Right cardiac atrium (tissue), 5 donors: ENCODE results near the gene HEMK1. TPM values are rescaled to one million over a fixed set of nuclear protein-coding genes. Genes with fewer than 3 reads are reported as not detected.

Experiments
- ATAC-seq, 2 donors: fragments of 200-7000 bp; cut with Tn5 transposase; one replicate each; pipeline versions ENCODE4 v1.8.0 to v1.9.1; 2020; ENCODE audit warnings: moderate library complexity in 2 of 2, mild to moderate bottlenecking in 1 of 2
- DNase-seq, 3 donors: peaks; one replicate each; pipeline ENCODE4 v3.0.0-alpha.2; 2020
- H3K27ac ChIP-seq: one replicate; pipeline ENCODE4 v1.5.1; 2013; ENCODE audit warnings: mild to moderate bottlenecking, low read length, control low read depth, moderate library complexity
- H3K27me3 ChIP-seq: one replicate; pipeline ENCODE4 v1.6.1; 2013; ENCODE audit not compliant: control insufficient read depth, insufficient read depth
- H3K4me1 ChIP-seq: one replicate; pipeline ENCODE4 v1.6.1; 2013; ENCODE audit warnings: low read length; ENCODE audit not compliant: control insufficient read depth, insufficient read depth
- H3K4me3 ChIP-seq: one replicate; pipeline ENCODE4 v1.5.1; 2013; ENCODE audit warnings: low read length, control low read depth
- H3K9me3 ChIP-seq: one replicate; pipeline ENCODE4 v1.6.1; 2013; ENCODE audit warnings: low read length; ENCODE audit not compliant: control insufficient read depth
- WGBS: extraction: QIAGEN DNeasy Blood & Tissue Kit; methylation state at CpG from one replicate; pipeline ENCODE4 v1.1.7; 2013; 5-methylcytosine and 5-hydroxymethylcytosine counted together
- intact Hi-C, 4 donors: fragments of 100-400 bp; cut with DNase I; formaldehyde crosslinking; loops; one replicate each; pipeline versions ENCODE4 v1.11.0 to v1.14.0; 2022 to 2023
- polyA plus RNA-seq: library from polyadenylated mRNA; stranded (reverse); fragments of 200-250 nt; gene quantifications from one replicate; pipeline ENCODE4 v1.2.3, GENCODE V29; 2013
- total RNA-seq, 4 donors: library from RNA; stranded (reverse); fragmentation: NEBNext Ultra II Directional; extraction: Animal tissue kit (Norgen Biotek cat#: 25700); gene quantifications; one replicate each; pipeline ENCODE4 v1.2.1, GENCODE V29; 2021
- donor health status: healthy with polysubstance abuse.
- donor health status: DM: no; HTN: yes; CAD: no.
- donor health status: DM: no; HTN: no; CAD: no.
- donor health status: DM: no; HTN: yes; CAD: no; lungs with severe emphysema.
- donor health status: DM: yes; HTN: yes; CAD: no.

Gene HEMK1
- total and polyA plus RNA-seq, 5 donors: 14.0 to 18.3 (median 16.6) TPM

DNA sequence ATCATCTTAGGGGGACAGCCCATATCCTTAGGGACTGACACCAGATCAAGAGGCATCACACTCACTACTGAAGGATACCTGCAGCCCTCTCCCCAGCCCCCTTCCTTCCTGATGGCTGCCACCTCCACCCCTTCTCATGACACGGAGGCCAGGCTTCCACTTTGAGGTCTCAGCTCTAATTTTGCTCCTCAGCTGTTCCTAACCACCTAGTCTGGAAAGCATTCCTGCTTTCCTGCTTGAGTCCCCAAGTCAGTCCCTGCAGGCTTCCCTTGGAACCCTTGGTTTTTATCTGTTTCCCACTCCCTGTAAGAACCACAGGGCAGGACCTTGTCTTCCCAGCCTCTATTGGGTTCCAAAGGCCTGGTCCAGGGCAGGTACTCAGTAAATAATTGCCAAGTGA is 5.0 kb upstream of the HEMK1 start:
- peaks cover 2% of the 10 kb centered on the region for H3K4me1 ChIP-seq
- no peaks in the 10 kb centered on the region for H3K9me3 ChIP-seq
- H3K27ac ChIP-seq: no peak overlapping the region
- intact Hi-C loops: no loop called here
- no peak overlapping the region for H3K4me3 ChIP-seq
- no peak for ATAC-seq
- no peaks in the 10 kb centered on the region for H3K27me3 ChIP-seq
- DNase-seq: no peak
- WGBS: 90% methylated on average over 1 of the region's 1 CpG

DNA sequence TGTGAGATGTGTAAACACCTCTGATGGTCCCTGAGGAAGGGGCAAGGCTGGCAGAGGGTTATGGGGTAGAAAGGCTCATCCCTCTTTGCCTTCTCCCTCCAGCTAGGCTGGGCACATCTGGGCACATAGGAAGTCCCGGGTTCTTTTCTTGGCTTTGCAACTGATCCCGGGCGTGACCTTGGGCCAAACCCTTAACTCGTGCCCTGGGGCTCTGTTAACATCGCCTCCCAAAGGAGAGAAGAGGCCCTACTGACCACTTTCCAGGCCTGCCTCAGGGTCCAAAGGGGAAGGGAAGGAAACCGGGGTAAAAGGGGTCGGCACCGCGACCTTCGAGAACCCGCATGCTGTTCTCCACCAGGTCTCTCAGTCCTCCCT is 2.3 kb upstream of the HEMK1 start:
- WGBS: 7% methylated on average over 11 of the region's 11 CpGs
- Histone ChIP-seq H3K4me3 (peak overlapping the region; percentile 65), H3K9me3 (no peaks in the 10 kb centered on the region), H3K27ac (no peak overlapping the region), H3K27me3 (no peaks in the 10 kb centered on the region), H3K4me1 (no peaks in the 10 kb centered on the region)
- ATAC-seq (no peak), DNase-seq (no peak)
- intact Hi-C loops: no loop called here

DNA sequence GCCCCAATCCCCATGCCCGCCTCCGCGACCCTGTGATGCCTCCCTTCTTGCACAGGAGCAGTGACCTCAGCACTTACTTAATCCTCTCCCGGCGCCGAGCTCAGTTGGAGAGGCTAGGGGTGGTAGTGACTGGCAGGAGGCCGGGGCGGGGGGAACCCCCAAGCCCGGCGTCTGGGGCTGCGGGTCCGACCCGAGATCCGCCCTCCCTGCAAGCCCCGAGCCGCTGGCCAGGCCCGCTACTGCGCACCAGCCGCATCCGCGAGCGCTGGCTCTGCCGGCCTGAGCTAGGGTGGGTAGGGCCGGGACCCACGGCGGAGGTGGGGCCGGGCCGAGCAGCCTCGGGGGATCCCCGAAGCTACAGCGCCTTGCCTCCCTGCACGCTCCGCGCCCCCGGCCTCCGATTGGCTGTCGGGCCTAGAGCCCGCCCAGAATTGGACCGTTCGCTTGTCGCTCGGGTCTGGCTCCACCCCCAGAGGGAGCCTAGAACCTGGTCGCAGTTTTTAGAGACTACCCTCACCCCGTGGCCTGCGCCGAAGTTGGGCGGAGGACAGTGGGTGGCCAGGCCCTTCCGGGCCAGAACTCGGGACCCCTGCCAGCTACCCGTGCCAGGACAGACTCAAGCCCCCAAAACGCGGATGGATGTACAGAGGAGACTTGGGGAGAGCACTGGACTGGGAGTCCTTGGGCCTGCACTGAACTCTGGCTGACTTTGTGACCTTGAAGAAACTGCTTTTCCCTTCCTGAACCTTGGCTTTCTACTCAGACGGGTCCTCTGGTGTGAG is 1.7 kb upstream of the HEMK1 start, which contains the start of gene C3orf18:
C3orf18 (minus strand) TSS at position 362 of the 782 bp plus-strand sequence. CDS start 2,048 bp downstream, outside the sequence.
- peak within 1 kb of the TSS; percentile 65 for H3K4me3 ChIP-seq
- H3K27me3 ChIP-seq: no peaks in the 10 kb centered on the region
- intact Hi-C loops: no loop called here
- DNase-seq (peak; percentile 96 to 98 (median 98)), ATAC-seq (peak; percentile 82 to 84)
- H3K9me3 ChIP-seq: no peaks in the 10 kb centered on the region
- peaks cover 3% of the 10 kb centered on the region for H3K4me1 ChIP-seq
- 1% methylated on average over 53 of the region's 53 CpGs for WGBS
- peak within 1 kb of the TSS; percentile 86 for H3K27ac ChIP-seq

DNA sequence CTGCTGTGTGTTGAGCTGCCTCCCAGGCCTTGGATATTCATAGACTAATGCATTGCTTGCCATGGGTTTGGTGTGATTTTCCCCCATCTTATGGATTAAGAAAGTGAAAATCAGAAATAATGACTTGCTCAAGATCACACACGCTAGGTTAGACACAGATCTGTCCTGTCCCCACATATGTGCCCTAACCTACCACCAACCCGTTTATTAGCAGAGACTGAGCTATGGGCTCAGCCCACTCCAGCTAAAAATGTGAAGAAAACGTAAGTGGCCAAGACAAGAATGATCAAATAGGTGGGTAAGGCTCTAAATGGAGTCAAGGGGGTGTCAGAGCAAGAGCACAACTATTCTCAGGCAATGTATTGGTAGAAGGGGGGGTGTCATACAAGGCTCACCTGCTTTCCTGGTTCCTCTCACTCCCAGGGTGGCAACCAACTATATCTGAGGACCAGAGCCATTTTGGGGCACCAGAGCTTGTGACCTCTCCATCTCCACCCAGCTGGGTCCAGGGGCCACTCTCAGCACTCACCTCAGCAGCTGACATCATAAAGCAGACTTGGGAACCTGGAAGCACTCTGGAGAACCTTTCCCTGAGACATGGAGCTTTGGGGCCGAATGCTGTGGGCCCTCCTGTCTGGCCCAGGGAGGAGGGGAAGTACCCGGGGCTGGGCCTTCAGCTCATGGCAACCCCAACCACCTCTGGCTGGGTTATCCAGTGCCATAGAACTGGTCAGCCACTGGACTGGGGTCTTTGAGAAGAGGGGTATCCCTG is 1.4 kb downstream of the HEMK1 start:
- intact Hi-C loops: loop anchor here in 1 of 4 donors (2.0 kb wide), 1 partner anchor 44 kb away; no protein-coding TSS in a partner anchor
- H3K9me3 ChIP-seq: no peaks in the 10 kb centered on the region
- ATAC-seq (no peak), DNase-seq (no peak)
- no peak overlapping the region for H3K27ac ChIP-seq
- H3K27me3 ChIP-seq: no peaks in the 10 kb centered on the region
- H3K4me3 ChIP-seq: no peak overlapping the region
- 77% methylated on average over 5 of the region's 5 CpGs for WGBS
- H3K4me1 ChIP-seq: peaks cover 5% of the 10 kb centered on the region

DNA sequence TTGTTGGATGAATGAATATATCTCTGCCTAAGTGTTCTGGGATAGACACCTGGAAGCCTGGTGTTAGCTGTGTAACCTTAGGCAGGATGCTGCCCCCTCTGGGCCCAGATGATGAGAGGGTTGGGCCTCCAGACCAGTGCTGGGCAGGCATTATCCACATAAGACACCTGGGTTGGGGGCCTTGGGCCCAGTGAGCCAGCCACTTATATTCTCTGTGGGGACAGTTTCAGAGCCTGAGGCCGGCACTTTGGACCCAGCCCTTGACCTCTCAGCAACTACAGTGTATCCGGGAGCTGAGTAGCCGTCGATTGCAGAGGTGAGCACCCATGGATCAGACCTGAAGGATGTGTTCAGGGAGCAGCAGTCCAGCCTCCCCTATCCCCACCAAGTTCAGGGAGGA is 2.2 kb downstream of the HEMK1 start:
- no peak for DNase-seq
- Histone ChIP-seq H3K27ac (no peak overlapping the region), H3K9me3 (no peaks in the 10 kb centered on the region), H3K27me3 (no peaks in the 10 kb centered on the region), H3K4me1 (peaks cover 5% of the 10 kb centered on the region), H3K4me3 (no peak overlapping the region)
- intact Hi-C loops: loop anchor here in 1 of 4 donors (2.0 kb wide), 1 partner anchor 43 kb away; no protein-coding TSS in a partner anchor
- ATAC-seq: no peak
- WGBS: 85% methylated on average over 4 of the region's 4 CpGs

DNA sequence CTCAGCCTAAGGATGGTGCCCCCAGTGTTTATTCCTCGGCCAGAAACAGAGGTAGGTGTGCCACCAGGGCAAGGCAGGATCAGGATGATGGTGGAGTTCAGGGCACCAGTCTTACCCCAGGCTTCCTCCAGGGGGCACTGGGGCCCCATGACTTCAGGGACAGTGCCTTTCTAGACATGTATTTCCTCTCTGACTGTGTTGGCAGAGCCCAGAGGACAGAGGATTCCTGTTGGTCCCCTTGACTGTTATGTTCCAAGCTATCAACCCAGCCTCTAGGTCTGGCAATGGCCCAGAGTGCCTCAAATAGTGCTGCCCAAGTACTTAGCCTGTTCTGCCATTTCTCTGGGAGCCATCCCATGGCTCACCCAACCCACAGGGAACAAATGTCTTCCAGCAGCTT is 2.8 kb downstream of the HEMK1 start:
- 25% methylated on average over 1 of the region's 1 CpG for WGBS
- intact Hi-C loops: loop anchor here in 3 of 4 donors (1.0 to 2.0 kb wide), 2 partner anchors 42 to 43 kb away; no protein-coding TSS in a partner anchor
- Histone ChIP-seq H3K4me1 (peaks cover 5% of the 10 kb centered on the region), H3K27ac (peak overlapping the region; percentile 36), H3K4me3 (no peak overlapping the region), H3K27me3 (no peaks in the 10 kb centered on the region), H3K9me3 (no peaks in the 10 kb centered on the region)
- peak; percentile 19 to 28 for ATAC-seq
- DNase-seq: peak; percentile 72 to 88 (median 87)

DNA sequence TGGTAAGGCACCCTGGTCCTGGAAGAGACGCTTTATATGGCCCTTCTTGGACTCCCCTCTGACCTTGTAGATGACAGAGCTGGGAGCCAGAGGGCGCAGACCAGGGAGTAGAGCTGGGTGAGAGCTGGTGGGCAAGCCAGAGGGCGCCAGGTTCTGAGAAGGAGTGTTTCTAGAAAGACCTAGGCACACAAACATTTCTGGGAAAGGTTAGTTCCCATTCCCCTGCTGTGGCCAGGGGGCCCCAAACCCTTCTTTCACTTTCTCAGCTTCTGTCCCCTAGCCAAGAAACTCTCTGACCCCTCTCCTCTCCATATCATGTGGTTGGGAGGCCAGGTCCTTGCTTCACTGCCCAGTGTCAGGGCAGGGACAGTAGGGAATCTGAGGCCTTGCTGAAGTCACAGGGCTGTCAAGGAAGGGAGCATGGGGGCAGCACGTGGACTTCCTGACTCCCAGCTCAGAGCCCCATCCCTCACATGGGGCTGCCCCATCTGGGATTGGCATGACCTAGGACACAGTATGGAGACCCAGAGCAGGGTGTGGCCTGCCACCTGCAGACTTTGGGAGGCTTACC is 3.6 kb downstream of the HEMK1 start:
- Histone ChIP-seq H3K4me3 (no peak overlapping the region), H3K9me3 (no peaks in the 10 kb centered on the region), H3K27me3 (no peaks in the 10 kb centered on the region), H3K27ac (no peak overlapping the region), H3K4me1 (peaks cover 5% of the 10 kb centered on the region)
- no peak for ATAC-seq
- 82% methylated on average over 4 of the region's 4 CpGs for WGBS
- DNase-seq: peak in 1 of 3 donors; percentile 25
- intact Hi-C loops: loop anchor here in 3 of 4 donors (1.0 to 2.0 kb wide), 2 partner anchors 41 to 42 kb away; no protein-coding TSS in a partner anchor

DNA sequence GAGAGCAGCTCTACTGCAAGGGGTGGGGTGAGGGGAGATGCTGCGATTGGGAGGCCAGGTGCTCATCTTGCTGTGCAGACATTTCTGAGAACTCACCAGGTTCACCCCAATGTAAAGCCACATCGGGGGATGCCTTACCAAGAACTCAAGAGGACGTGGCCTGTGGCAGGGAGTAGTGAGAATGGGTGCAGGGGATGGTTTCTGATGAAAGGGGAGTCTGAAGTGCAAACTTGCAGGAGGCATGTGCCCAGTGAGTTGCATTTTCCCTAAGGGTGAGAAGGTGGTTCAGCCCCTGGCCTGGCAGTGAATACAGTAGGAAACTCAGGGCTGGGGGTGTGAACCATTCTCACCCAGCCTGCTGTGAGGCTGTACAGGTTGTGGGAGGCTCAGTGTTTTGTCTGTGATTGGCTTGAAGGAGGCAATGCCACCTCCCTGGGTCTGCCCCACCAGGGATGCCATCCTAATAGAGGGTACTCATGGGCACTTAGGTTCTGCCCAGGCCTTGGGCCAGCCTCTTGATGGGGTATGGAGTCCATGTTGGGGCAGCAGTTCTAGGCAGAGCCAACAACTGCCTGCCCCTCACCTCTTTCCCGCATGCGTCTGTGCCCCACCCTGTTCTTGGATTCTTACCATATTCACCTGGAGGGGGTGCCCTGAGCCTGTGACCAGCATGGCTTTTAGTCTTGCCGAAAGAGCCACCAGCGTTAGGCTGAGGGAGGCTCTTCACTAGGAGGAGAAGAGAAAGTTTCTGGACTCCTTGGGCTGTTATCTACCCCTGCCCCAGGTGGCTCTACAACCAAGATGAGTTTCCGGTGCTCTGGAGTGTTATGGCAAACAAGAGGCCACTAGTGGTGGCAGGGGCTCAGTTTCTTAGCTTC is 4.5 kb downstream of the HEMK1 start:
- peaks cover 5% of the 10 kb centered on the region for H3K4me1 ChIP-seq
- no peak overlapping the region for H3K27ac ChIP-seq
- no peak for ATAC-seq
- H3K4me3 ChIP-seq: no peak overlapping the region
- H3K9me3 ChIP-seq: no peaks in the 10 kb centered on the region
- DNase-seq: peak in 1 of 3 donors; percentile 42
- WGBS: 88% methylated on average over 8 of the region's 8 CpGs
- H3K27me3 ChIP-seq: no peaks in the 10 kb centered on the region
- intact Hi-C loops: loop anchor here in 2 of 4 donors (2.0 kb wide), 1 partner anchor 41 kb away; no protein-coding TSS in a partner anchor

DNA sequence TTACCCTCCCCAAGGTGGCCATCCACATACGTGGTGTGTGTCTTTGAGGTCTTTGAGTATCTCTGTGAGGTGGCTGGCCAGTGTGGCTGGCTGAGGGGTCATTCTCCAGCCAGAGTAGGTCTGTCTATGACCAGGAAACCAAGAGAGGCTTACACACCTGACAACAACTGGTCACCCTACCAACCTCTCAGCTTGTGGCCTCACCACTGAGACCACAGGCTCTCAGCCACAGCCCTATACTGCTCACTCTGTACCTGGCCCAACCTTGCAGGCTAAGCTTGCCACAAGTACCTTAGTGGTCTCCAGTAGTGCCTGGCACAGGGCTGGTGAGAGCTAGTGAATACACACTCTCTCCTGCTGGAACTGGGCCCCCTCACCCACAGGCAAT is 5.1 kb downstream of the HEMK1 start:
- Histone ChIP-seq H3K4me1 (peaks cover 5% of the 10 kb centered on the region), H3K9me3 (no peaks in the 10 kb centered on the region), H3K27ac (no peak overlapping the region), H3K27me3 (no peaks in the 10 kb centered on the region), H3K4me3 (no peak overlapping the region)
- intact Hi-C loops: no loop called here
- ATAC-seq (no peak), DNase-seq (peak in 1 of 3 donors; percentile 13)
- 77% methylated on average over 1 of the region's 1 CpG for WGBS

DNA sequence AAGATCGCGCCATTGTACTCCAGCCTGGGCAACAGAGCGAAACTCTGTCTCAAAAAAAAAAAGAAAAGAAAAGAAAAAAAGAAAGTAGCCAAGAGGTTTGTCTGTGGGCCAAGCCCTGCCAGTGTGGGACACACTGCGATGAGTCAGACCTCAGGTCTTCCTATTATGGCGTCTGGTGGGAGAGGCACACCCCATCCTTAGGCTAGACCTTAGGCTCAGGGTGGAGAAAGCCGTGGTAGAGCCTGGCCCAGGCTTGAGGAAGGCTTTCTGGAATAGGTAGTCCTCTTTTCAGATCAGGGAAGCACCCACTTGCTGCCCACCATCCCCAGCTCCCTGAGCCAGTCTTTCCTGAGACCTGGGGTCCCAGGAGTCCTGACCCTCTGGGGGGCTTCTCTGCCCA is 6.0 kb downstream of the HEMK1 start:
- H3K27ac ChIP-seq: no peak overlapping the region
- ATAC-seq: no peak
- H3K27me3 ChIP-seq: no peaks in the 10 kb centered on the region

More for the DNA sequence above, 6.0 kb downstream of the HEMK1 start:
- H3K9me3 ChIP-seq: no peaks in the 10 kb centered on the region
- 92% methylated on average over 6 of the region's 6 CpGs for WGBS
- DNase-seq: peak in 1 of 3 donors; percentile 14
- no peak overlapping the region for H3K4me3 ChIP-seq
- peaks cover 5% of the 10 kb centered on the region for H3K4me1 ChIP-seq
- intact Hi-C loops: no loop called here
